OCI-LY7 (cell line): Measurements from ENCODE around the gene FAM200B. TPM values are rescaled to one million over a fixed set of nuclear protein-coding genes. Genes with fewer than 3 reads are reported as not detected.

Experiments used
- BruUV-seq: library from RNA; stranded (reverse); fragments of 400-500 nt; replicated peaks from 2 replicates; lab custom pipeline; 2021; lab: Mats Ljungman, UMichigan
- CTCF ChIA-PET: fragments of 300-600 bp; sonication (Branson Sonifier 250); formaldehyde crosslinking; loops from one replicate; lab custom pipeline; 2022; ENCODE audit warnings: antibody characterized with exemption; ENCODE audit not compliant: unreplicated experiment; lab: Charles Lee
- POLR2A ChIA-PET: fragments of 300-600 bp; sonication (Branson Sonifier 250); formaldehyde crosslinking; loops from one replicate; lab custom pipeline; 2022; ENCODE audit warnings: antibody characterized with exemption; lab: Charles Lee
- DNase-seq: peaks from one replicate; pipeline ENCODE4 v3.0.0-alpha.2; 2015; ENCODE audit warnings: low spot score
- H2AFZ ChIP-seq: fragments of 200-600 bp; sonication (generic), shearing (Covaris generic); 2 replicates; pipeline ENCODE4 v1.6.1; 2014; ENCODE audit warnings: mild to moderate bottlenecking, antibody characterized with exemption, low read length, moderate library complexity
- H3K27ac ChIP-seq: fragments of 200-600 bp; sonication (generic); 2 replicates; pipeline ENCODE4 v1.5.1; 2014; ENCODE audit warnings: mixed run types, low read depth, mild to moderate bottlenecking, moderate library complexity, low read length, inconsistent platforms; ENCODE audit not compliant: poor library complexity, severe bottlenecking
- H3K36me3 ChIP-seq: fragments of 200-600 bp; sonication (generic); 2 replicates; pipeline ENCODE4 v1.6.1; 2014; ENCODE audit warnings: mild to moderate bottlenecking, antibody characterized with exemption, low read length, moderate library complexity, mixed read lengths; ENCODE audit not compliant: insufficient read depth
- H3K4me1 ChIP-seq: fragments of 200-600 bp; sonication (generic); 2 replicates; pipeline ENCODE4 v1.5.1; 2014; ENCODE audit warnings: mild to moderate bottlenecking, low read length; ENCODE audit not compliant: insufficient read depth, poor library complexity, severe bottlenecking
- H3K4me2 ChIP-seq: fragments of 200-600 bp; sonication (generic); 2 replicates; pipeline ENCODE4 v1.6.1; 2014; ENCODE audit warnings: mild to moderate bottlenecking, low read length
- H3K4me3 ChIP-seq: fragments of 200-600 bp; sonication (generic); 2 replicates; pipeline ENCODE4 v1.5.1; 2014; ENCODE audit warnings: mild to moderate bottlenecking, low read depth, low read length; ENCODE audit not compliant: poor library complexity, severe bottlenecking
- H3K79me2 ChIP-seq: fragments of 200-600 bp; sonication (generic); 2 replicates; pipeline ENCODE4 v1.6.1; 2016; ENCODE audit warnings: low read depth, mild to moderate bottlenecking, low read length, moderate library complexity, mixed read lengths; ENCODE audit not compliant: insufficient read depth
- H3K9me2 ChIP-seq: fragments of 200-600 bp; sonication (generic); 2 replicates; pipeline ENCODE4 v1.6.1; 2016; ENCODE audit warnings: mild to moderate bottlenecking, low read length, mixed read lengths; ENCODE audit not compliant: insufficient read depth
- H3K9me3 ChIP-seq: fragments of 200-600 bp; sonication (generic); 2 replicates; pipeline ENCODE4 v1.6.1; 2014; ENCODE audit warnings: mild to moderate bottlenecking, mixed run types, low read length, mixed read lengths
- H4K20me1 ChIP-seq: fragments of 200-600 bp; sonication (generic); 2 replicates; pipeline ENCODE4 v1.6.1; 2014; ENCODE audit warnings: mild to moderate bottlenecking, antibody characterized with exemption, low read length, moderate library complexity, mixed read lengths; ENCODE audit not compliant: insufficient read depth
- CTCF ChIP-seq: fragments of 200-600 bp; sonication (generic); conservative IDR thresholded peaks from 2 replicates; pipeline ENCODE4 v1.5.1; 2014; ENCODE audit warnings: mild to moderate bottlenecking, antibody characterized with exemption, low read length, moderate library complexity, mixed read lengths
- EZH2phosphoT487 ChIP-seq: fragments of 200-600 bp; sonication (generic); IDR thresholded peaks from 2 replicates; pipeline ENCODE4 v1.6.1; 2018; ENCODE audit warnings: low read depth, borderline replicate concordance, mild to moderate bottlenecking, mixed run types, antibody characterized with exemption, low read length, moderate library complexity, mixed read lengths
- intact Hi-C: fragments of 100-400 bp; cut with micrococcal nuclease; formaldehyde crosslinking; loops from one replicate; pipeline ENCODE4 v1.10.0; 2022; ENCODE audit not compliant: unreplicated experiment
- total RNA-seq, 2 experiments: library from RNA; depleted of rRNA in 1 of 2; stranded (reverse); fragments of >200 nt in 1 of 2; shearing (Covaris generic) in 1 of 2; gene quantifications; 2 replicates each; pipeline ENCODE4 v1.2.3, GENCODE V29; 2014 to 2022

The FAM200B gene
- total RNA-seq, 2 experiments from 2014 or later: 11.5 to 25.0 TPM

GRCh38 chr4:15653864-15654592, 27.6 kb upstream of the FAM200B start:
- peak overlapping the region; percentile 92 for H3K4me3 ChIP-seq
- H3K9me2 ChIP-seq: no peaks in the 10 kb centered on the region
- H3K4me2 ChIP-seq: peak overlapping the region; percentile 100
- intact Hi-C loops: loop anchor here (2.0 to 10.0 kb wide), 5 partner anchors 77 to 651 kb away; partner anchors contain the start of genes CPEB2 and TAPT1
- H3K4me1 ChIP-seq: peaks cover 53% of the 10 kb centered on the region
- peak overlapping the region; percentile 68 for H3K27ac ChIP-seq
- H2AFZ ChIP-seq: peak overlapping the region; percentile 70
- no peaks in the 10 kb centered on the region; the same call in 1 of the 2 replicates for H4K20me1 ChIP-seq
- H3K36me3 ChIP-seq: peaks cover 8% of the 10 kb centered on the region; the same call in 1 of the 2 replicates
- peak; percentile 64 for DNase-seq
- no peaks in the 10 kb centered on the region for H3K9me3 ChIP-seq
- ChIA-PET CTCF (interaction anchor here (0.9 kb wide), 1 partner anchor 184 kb away, joined by 5 read pairs; the partner anchor contains the start of gene CC2D2A), POLR2A (interaction anchor here (0.5 to 7.1 kb wide), 14 partner anchors 11 to 457 kb away, joined by 3 to 67 read pairs (median 4); partner anchors contain the start of gene FAM200B)
- TF ChIP-seq EZH2phosphoT487 (no peak), CTCF (no peak)
- BruUV-seq: TSS peak; percentile 56
- peaks cover 56% of the 10 kb centered on the region for H3K79me2 ChIP-seq

- Histone ChIP-seq H3K79me2 (peaks cover 49% of the 10 kb centered on the region), H2AFZ (peak overlapping the region; percentile 70), H3K9me2 (no peaks in the 10 kb centered on the region), H3K36me3 (peaks cover 14% of the 10 kb centered on the region; the same call in 1 of the 2 replicates), H3K4me1 (peaks cover 52% of the 10 kb centered on the region), H3K27ac (peak overlapping the region; percentile 68), H4K20me1 (no peaks in the 10 kb centered on the region; the same call in 1 of the 2 replicates), H3K9me3 (no peaks in the 10 kb centered on the region), H3K4me3 (peak overlapping the region; percentile 92), H3K4me2 (peak overlapping the region; percentile 100)
- no TSS peak for BruUV-seq
- intact Hi-C loops: loop anchor here (1.0 to 10.0 kb wide), 6 partner anchors 27 to 652 kb away; partner anchors contain the start of genes CPEB2, FAM200B and TAPT1
- POLR2A ChIA-PET: interaction anchor here (0.9 to 7.1 kb wide), 11 partner anchors 11 to 457 kb away, joined by 3 to 67 read pairs (median 4); partner anchors contain the start of gene FAM200B
- DNase-seq: peak; percentile 62
- TF ChIP-seq EZH2phosphoT487 (no peak), CTCF (0 out of 2 replicates have a peak, but pooled peaks have one; percentile 12)
- CTCF ChIA-PET: no interaction called here
These were observed 26.9 kb upstream of the FAM200B start for GRCh38 chr4:15654593-15655222.
